Mesenchymal stem cell (in vitro differentiated cells and primary cell): ENCODE results near the gene LCN6.

ENCODE experiments used
- DNase-seq: peaks from one replicate; pipeline ENCODE4 v3.0.0-alpha.2; 2013
- H2AFZ ChIP-seq: one replicate; pipeline ENCODE4 v1.6.1; 2013; ENCODE audit warnings: low read depth, mild to moderate bottlenecking, control low read depth, inconsistent platforms, low read length, moderate library complexity
- H2AK5ac ChIP-seq: 2 replicates; pipeline ENCODE4 v1.6.1; 2013; ENCODE audit warnings: low read length, moderate library complexity, mild to moderate bottlenecking, inconsistent platforms; ENCODE audit not compliant: severe bottlenecking
- H2BK120ac ChIP-seq: one replicate; pipeline ENCODE4 v1.6.1; 2013; ENCODE audit warnings: low read depth, mild to moderate bottlenecking, inconsistent platforms, low read length, moderate library complexity
- H2BK12ac ChIP-seq, 2 experiments: one replicate each; pipeline ENCODE4 v1.6.1; 2013; ENCODE audit warnings: inconsistent platforms in 2 of 2, low read length in 2 of 2, mild to moderate bottlenecking in 2 of 2, moderate library complexity in 2 of 2, control low read depth in 1 of 2
- H2BK15ac ChIP-seq: one replicate; pipeline ENCODE4 v1.6.1; 2013; ENCODE audit warnings: mild to moderate bottlenecking, low read depth, inconsistent platforms; ENCODE audit not compliant: poor library complexity, severe bottlenecking
- H2BK5ac ChIP-seq: 2 replicates; pipeline ENCODE4 v1.6.1; 2013; ENCODE audit warnings: low read depth, mild to moderate bottlenecking, low read length, control low read depth, inconsistent platforms; ENCODE audit not compliant: poor library complexity, severe bottlenecking
- H3K14ac ChIP-seq, 2 experiments: one replicate each; pipeline ENCODE4 v1.6.1; 2013; ENCODE audit warnings: inconsistent platforms in 2 of 2, low read length in 2 of 2, control low read depth in 1 of 2, mild to moderate bottlenecking in 1 of 2, moderate library complexity in 1 of 2
- H3K18ac ChIP-seq, 2 experiments: one replicate each; pipeline ENCODE4 v1.6.1; 2013; ENCODE audit warnings: inconsistent platforms in 2 of 2, low read length in 2 of 2, control low read depth in 1 of 2, low read depth in 1 of 2, mild to moderate bottlenecking in 1 of 2
- H3K23ac ChIP-seq, 2 experiments: one replicate each; pipeline ENCODE4 v1.6.1; 2013; ENCODE audit warnings: inconsistent platforms in 2 of 2, low read length in 2 of 2, mild to moderate bottlenecking in 2 of 2, moderate library complexity in 2 of 2, control low read depth in 1 of 2
- H3K27ac ChIP-seq: 2 replicates; pipeline ENCODE4 v1.5.1; 2013; ENCODE audit warnings: mild to moderate bottlenecking, moderate library complexity, low read length, control low read depth, inconsistent platforms; ENCODE audit not compliant: poor library complexity, severe bottlenecking
- H3K27me3 ChIP-seq, 2 experiments: 2 replicates each; pipeline versions ENCODE4 v1.6.1 to v1.7.0; 2013; ENCODE audit warnings: low read length in 2 of 2, mild to moderate bottlenecking in 2 of 2, moderate library complexity in 2 of 2, control low read depth in 1 of 2, inconsistent platforms in 1 of 2; ENCODE audit not compliant: control insufficient read depth in 1 of 2, insufficient read depth in 1 of 2
- H3K36me3 ChIP-seq, 2 experiments: 2 replicates each; pipeline versions ENCODE4 v1.6.1 to v1.7.0; 2013; ENCODE audit warnings: low read length in 2 of 2, control low read depth in 1 of 2, inconsistent platforms in 1 of 2, low read depth in 1 of 2, mild to moderate bottlenecking in 1 of 2; ENCODE audit not compliant: insufficient read depth in 2 of 2, control insufficient read depth in 1 of 2
- H3K4ac ChIP-seq, 2 experiments: one replicate each; pipeline ENCODE4 v1.6.1; 2013; ENCODE audit warnings: inconsistent platforms in 2 of 2, low read length in 2 of 2, mild to moderate bottlenecking in 2 of 2, moderate library complexity in 2 of 2, control low read depth in 1 of 2, low read depth in 1 of 2
- H3K4me1 ChIP-seq: 2 replicates; pipeline ENCODE4 v1.6.1; 2013; ENCODE audit warnings: low read depth, low read length, control low read depth; ENCODE audit not compliant: control insufficient read depth, insufficient read depth
- H3K4me2 ChIP-seq: 2 replicates; pipeline ENCODE4 v1.6.1; 2013; ENCODE audit warnings: low read length, mild to moderate bottlenecking, inconsistent platforms; ENCODE audit not compliant: poor library complexity, severe bottlenecking
- H3K4me3 ChIP-seq, 2 experiments: 2 replicates each; pipeline versions ENCODE4 v1.5.1 to v1.7.0; 2013; ENCODE audit warnings: low read length in 2 of 2, mild to moderate bottlenecking in 2 of 2, control low read depth in 1 of 2, low read depth in 1 of 2; ENCODE audit not compliant: insufficient read depth in 1 of 2
- H3K79me1 ChIP-seq: replicated peaks from 2 replicates; pipeline ENCODE4 v1.6.1; 2013; ENCODE audit warnings: mild to moderate bottlenecking, control low read depth, low read length, inconsistent platforms; ENCODE audit not compliant: poor library complexity, severe bottlenecking
- H3K9ac ChIP-seq: 2 replicates; pipeline ENCODE4 v1.7.0; 2013; ENCODE audit warnings: mild to moderate bottlenecking, low read length, moderate library complexity
- H3K9me3 ChIP-seq: 2 replicates; pipeline ENCODE4 v1.7.0; 2013; ENCODE audit warnings: mild to moderate bottlenecking, low read length; ENCODE audit not compliant: control insufficient read depth
- H4K8ac ChIP-seq: one replicate; pipeline ENCODE4 v1.6.1; 2013; ENCODE audit warnings: inconsistent platforms, mild to moderate bottlenecking, low read length, moderate library complexity
- H4K91ac ChIP-seq: one replicate; pipeline ENCODE4 v1.6.1; 2013; ENCODE audit warnings: mild to moderate bottlenecking, low read length, inconsistent platforms
- WGBS: methylation state at CpG from one replicate; pipeline ENCODE4 v1.1.7; 2013; ENCODE audit warnings: mixed read lengths; 5-methylcytosine and 5-hydroxymethylcytosine counted together

The LCN6 gene

DNA sequence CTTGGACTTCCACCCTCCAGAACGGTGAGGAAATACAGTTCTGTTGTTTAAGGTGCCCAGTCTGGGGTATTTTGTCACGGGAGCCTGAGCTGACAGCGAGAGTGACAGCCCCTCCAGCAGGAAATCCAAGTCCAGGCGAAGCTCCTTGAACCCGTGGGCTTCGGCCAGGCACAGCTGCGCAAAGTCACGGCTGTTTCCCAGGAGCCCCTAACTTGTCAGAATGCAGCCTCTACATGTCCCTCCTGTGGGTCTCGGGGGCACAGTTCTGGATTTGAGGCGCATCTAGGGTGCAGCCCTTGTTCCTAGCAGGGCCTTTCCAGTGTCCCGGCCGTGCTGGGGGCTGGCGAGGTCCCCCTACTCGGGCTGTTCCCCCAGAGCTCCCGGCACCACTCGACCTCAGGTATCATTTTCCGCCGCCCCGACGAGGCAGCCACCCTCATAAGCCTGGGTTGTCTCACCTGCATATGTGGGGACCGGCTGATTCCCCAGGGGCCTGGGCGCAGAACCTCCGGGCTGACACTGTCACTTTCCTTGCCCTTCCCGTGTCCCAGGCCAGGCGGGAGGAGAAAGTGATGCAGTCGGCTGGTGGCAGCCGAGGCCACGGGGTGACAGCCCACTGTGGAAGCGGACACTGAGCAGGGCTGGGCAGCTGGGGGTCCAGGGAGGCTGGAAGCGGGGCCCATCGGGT lies 5.2 kb upstream of the LCN6 start:
- no peak overlapping the region for H3K18ac ChIP-seq

GRCh38 chr9:136751814-136752213 lies 3.5 kb upstream of the LCN6 start:
- Histone ChIP-seq H3K4me3 (no peak overlapping the region), H3K27me3 (peaks cover 34 to 49% of the 10 kb centered on the region in 2 experiments), H2BK15ac (no peak overlapping the region), H3K79me1 (no peaks in the 10 kb centered on the region), H3K27ac (no peak overlapping the region), H3K23ac (no peak overlapping the region), H2BK12ac (no peak overlapping the region), H3K36me3 (peaks cover 0 to 4% of the 10 kb centered on the region in 2 experiments), H2BK5ac (no peak overlapping the region), H3K18ac (no peak overlapping the region), H3K9me3 (peaks cover 19% of the 10 kb centered on the region), H3K4me2 (no peak overlapping the region), H2AFZ (no peak overlapping the region), H3K14ac (no peak overlapping the region), H4K91ac (no peak overlapping the region), H3K4me1 (peaks cover 5% of the 10 kb centered on the region), H3K4ac (no peak overlapping the region), H4K8ac (no peak overlapping the region), H2AK5ac (no peak overlapping the region), H2BK120ac (no peak overlapping the region), H3K9ac (no peak overlapping the region)
- no peak for DNase-seq

More for the DNA sequence above, 5.2 kb upstream of the LCN6 start:
- Histone ChIP-seq H4K8ac (no peak overlapping the region), H3K4me1 (peaks cover 3% of the 10 kb centered on the region), H2BK15ac (no peak overlapping the region), H3K14ac (no peak overlapping the region), H3K4me3 (peak overlapping the region in 1 of 2 experiments; percentile 0), H3K4ac (no peak overlapping the region), H2AFZ (no peak overlapping the region), H3K4me2 (no peak overlapping the region), H3K36me3 (peaks cover 0 to 4% of the 10 kb centered on the region in 2 experiments), H2BK12ac (no peak overlapping the region), H2AK5ac (no peak overlapping the region), H3K9me3 (peaks cover 19% of the 10 kb centered on the region), H4K91ac (no peak overlapping the region), H2BK120ac (no peak overlapping the region), H3K9ac (no peak overlapping the region), H3K27ac (no peak overlapping the region), H3K27me3 (peaks cover 26 to 48% of the 10 kb centered on the region in 2 experiments), H2BK5ac (no peak overlapping the region), H3K23ac (no peak overlapping the region), H3K79me1 (no peaks in the 10 kb centered on the region)
- no peak for DNase-seq
- 91% methylated on average over 31 of the region's 31 CpGs for WGBS

DNA sequence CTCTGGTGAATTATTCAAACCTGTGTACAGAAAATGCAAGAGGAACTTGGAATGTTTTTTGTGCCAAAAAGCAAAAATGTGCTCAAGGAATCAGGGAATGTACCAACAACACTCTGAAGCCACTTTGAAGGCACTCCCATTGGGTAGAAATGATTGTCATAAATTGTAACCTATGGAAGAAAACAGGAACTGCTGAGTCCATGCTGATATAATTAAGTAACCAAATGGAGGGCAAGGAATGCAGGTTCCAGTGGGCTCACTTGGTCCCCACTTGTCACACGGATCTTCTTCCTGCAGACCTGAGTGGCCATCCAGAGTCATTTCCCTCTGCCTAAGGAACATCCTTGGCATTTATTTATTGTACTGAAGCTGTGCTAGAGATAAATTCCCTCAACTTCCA lies 2.9 kb upstream of the LCN6 start:
- Histone ChIP-seq H3K4me1 (peaks cover 5% of the 10 kb centered on the region), H3K18ac (no peak overlapping the region), H3K14ac (no peak overlapping the region), H3K4me3 (no peak overlapping the region), H3K4me2 (no peak overlapping the region), H3K36me3 (peaks cover 0 to 4% of the 10 kb centered on the region in 2 experiments), H2BK120ac (no peak overlapping the region), H3K23ac (no peak overlapping the region), H3K9me3 (peaks cover 16% of the 10 kb centered on the region), H2BK12ac (no peak overlapping the region), H2AFZ (no peak overlapping the region), H4K8ac (no peak overlapping the region), H2AK5ac (no peak overlapping the region), H3K9ac (no peak overlapping the region), H2BK15ac (no peak overlapping the region), H3K27me3 (peaks cover 34 to 49% of the 10 kb centered on the region in 2 experiments), H3K79me1 (no peaks in the 10 kb centered on the region), H4K91ac (no peak overlapping the region), H2BK5ac (no peak overlapping the region), H3K4ac (no peak overlapping the region), H3K27ac (no peak overlapping the region)
- DNase-seq, result no peak
- no CpG with 5 or more reads among the region's 1 CpG for WGBS

- Histone ChIP-seq H4K91ac (no peak overlapping the region), H3K9me3 (peaks cover 10% of the 10 kb centered on the region), H3K23ac (no peak overlapping the region), H3K79me1 (no peaks in the 10 kb centered on the region), H3K27me3 (peaks cover 34 to 51% of the 10 kb centered on the region in 2 experiments), H3K4me2 (no peak overlapping the region), H3K4me3 (no peak overlapping the region), H3K14ac (no peak overlapping the region), H3K9ac (no peak overlapping the region), H3K27ac (no peak overlapping the region), H3K18ac (no peak overlapping the region), H3K36me3 (peaks cover 0 to 4% of the 10 kb centered on the region in 2 experiments), H2BK5ac (no peak overlapping the region), H2BK15ac (no peak overlapping the region), H2AK5ac (no peak overlapping the region), H2BK12ac (no peak overlapping the region), H4K8ac (no peak overlapping the region), H3K4me1 (peaks cover 5% of the 10 kb centered on the region), H2BK120ac (no peak overlapping the region), H3K4ac (no peak overlapping the region), H2AFZ (no peak overlapping the region)
- DNase-seq, result no peak
- WGBS, result 64% methylated on average over 2 of the region's 2 CpGs
Observed at GRCh38 chr9:136750526-136750925, 2.2 kb upstream of the LCN6 start.
